NCI-H748 (cell line): ENCODE results near the gene TMEM161A.
"Not testable (repeated sequence)": the region's sequence is repeated elsewhere in the genome, so short reads cannot be mapped to it uniquely, and the experiment has no call there.

Source experiments
- DNase-seq: peaks from one replicate; lab custom pipeline; 2025; ENCODE audit not compliant: unreplicated experiment; lab: John Stamatoyannopoulos, UW

TMEM161A gene

GRCh38 chr19:19155495-19156219, 17.4 kb upstream of the TMEM161A start:
- no peak for DNase-seq

- no peak for DNase-seq
These were observed 16.7 kb upstream of the TMEM161A start for GRCh38 chr19:19154768-19155494.

- DNase-seq = no peak
These were observed 14.5 kb upstream of the TMEM161A start for GRCh38 chr19:19152668-19153384.

- no peak for DNase-seq
These were observed 13.1 kb upstream of the TMEM161A start for GRCh38 chr19:19151418-19151817.

- DNase-seq = no peak
These were observed 11.2 kb upstream of the TMEM161A start for GRCh38 chr19:19149435-19149834.

GRCh38 chr19:19148504-19148903, 10.2 kb upstream of the TMEM161A start:
- DNase-seq = not testable (repeated sequence)

GRCh38 chr19:19147344-19147743, 9.1 kb upstream of the TMEM161A start:
- DNase-seq = no peak

- DNase-seq = no peak
These were observed 8.6 kb upstream of the TMEM161A start for GRCh38 chr19:19146865-19147264.

- DNase-seq = peak; percentile 27
These were observed 7.7 kb upstream of the TMEM161A start for GRCh38 chr19:19145684-19146608.

- no peak for DNase-seq
These were observed 7.0 kb upstream of the TMEM161A start for GRCh38 chr19:19145281-19145680.

- no peak for DNase-seq
These were observed 4.1 kb upstream of the TMEM161A start for GRCh38 chr19:19142347-19142746.

- DNase-seq = no peak
These were observed 2.2 kb upstream of the TMEM161A start for GRCh38 chr19:19140476-19140875.

GRCh38 chr19:19139876-19140229, 1.6 kb upstream of the TMEM161A start:
- DNase-seq = no peak

- DNase-seq = no peak
These were observed 646 bp downstream of the TMEM161A start for GRCh38 chr19:19137556-19138108.

- DNase-seq = not testable (repeated sequence)
These were observed 2.6 kb downstream of the TMEM161A start for GRCh38 chr19:19135713-19136112.

GRCh38 chr19:19134687-19135158, 3.6 kb downstream of the TMEM161A start:
- DNase-seq = peak; percentile 59

GRCh38 chr19:19133985-19134384, 4.3 kb downstream of the TMEM161A start:
- no peak for DNase-seq

- no peak for DNase-seq
These were observed 5.4 kb downstream of the TMEM161A start for GRCh38 chr19:19132912-19133311.

- no peak for DNase-seq
These were observed 6.3 kb downstream of the TMEM161A start for GRCh38 chr19:19131989-19132388.

- no peak for DNase-seq
These were observed 12.2 kb downstream of the TMEM161A start for GRCh38 chr19:19126102-19126501.
